ENCODE data around the gene POGLUT2.
A peak's percentile ranks its signal among the peaks of the same experiment; 100 is the strongest.

Gene POGLUT2

DNA sequence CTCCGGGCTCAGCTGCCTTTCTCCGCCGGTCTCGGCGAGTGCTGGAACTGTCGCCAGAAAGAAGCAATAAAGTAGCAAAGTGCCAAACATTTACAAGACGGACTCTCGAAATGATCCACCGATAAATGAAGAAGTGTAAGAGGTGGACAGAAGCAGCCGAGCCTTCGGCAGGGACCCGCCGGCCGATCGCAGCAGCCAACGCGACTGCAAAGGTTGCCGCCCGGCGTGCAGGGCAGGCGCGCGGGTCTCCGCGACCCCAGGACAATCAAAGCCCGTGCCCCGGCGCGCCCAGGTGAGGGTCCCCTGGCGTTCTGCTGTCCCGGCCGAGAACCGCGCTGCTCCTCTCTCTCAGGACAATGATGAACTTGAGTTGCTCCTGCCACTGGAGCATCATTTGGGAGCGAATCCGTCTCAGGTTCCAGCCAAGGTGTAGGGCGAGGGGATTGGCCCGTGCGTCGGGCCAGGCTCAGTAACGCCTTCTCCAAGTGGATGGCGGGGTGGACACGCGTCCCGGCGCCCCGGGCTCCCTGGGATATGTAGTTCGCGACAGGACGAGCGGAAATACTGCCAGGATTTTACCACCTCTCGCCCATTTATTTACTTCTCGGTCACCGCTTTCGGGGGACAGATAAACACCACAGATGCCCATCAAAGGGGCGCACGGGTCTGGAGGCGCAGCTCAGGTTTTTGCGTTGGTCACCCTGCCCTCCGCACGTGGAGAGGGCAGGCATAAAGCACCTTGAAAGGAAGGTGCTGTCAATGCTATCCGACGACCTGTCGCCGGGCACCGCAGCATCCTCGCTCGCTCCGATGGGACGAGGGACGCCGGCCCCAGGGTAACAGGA is at the start of gene POGLUT2, which contains the start of gene BIVM:
TSS of gene POGLUT2 (minus strand) at position 396 of the 845 bp plus-strand sequence. CDS start at position 90, 306 bp downstream.
TSS of gene BIVM (plus strand) at position 539 of the 845 bp plus-strand sequence. CDS start 8,149 bp downstream, outside the sequence.
- peak; percentile 90 for DNase-seq

DNA sequence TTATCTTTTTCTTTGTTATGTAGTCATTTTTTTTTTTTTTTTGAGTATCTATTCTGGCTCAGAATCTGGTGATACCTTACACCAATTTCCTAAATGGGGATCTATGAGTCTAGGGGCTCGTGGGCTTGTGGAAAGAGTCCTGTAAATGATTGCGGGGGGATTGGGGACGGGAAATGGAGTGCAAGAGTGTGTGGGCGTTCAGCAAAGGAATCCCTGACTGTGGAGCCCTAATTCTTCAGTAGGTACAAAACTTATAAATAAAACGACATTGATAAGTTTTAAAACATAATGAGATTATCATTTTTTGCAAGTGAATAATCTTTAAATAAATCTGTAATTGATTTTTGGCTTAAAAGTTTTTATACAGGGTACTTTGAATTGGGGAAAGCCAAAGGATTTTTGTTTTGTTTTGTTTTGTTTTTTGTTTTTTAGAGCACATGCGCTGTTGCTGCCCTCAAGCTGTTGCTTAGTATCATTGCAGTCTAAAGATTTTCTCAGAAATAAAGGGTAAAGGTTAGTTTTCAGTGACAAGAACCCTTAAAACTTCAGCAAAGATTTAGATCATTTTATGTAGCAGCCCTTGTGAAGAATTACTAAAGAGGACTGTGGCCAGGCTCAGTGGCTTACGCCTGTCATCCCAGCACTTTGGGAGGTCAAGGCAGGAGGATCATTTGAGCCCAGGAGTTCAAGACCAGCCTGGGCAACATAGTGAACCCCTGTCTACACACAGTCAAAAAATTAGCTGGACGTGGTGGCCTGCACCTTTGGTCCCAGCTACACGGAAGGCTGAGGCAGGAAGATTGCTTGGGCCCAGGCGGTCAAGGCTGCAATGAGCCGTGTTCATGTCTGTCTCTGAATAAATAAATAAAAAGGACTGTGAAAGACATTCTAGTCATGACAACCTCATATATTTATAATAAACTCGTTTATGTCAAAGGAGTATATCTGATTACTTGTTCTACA is 48.8 kb upstream of the POGLUT2 start:
- peak; percentile 26 for DNase-seq

DNA sequence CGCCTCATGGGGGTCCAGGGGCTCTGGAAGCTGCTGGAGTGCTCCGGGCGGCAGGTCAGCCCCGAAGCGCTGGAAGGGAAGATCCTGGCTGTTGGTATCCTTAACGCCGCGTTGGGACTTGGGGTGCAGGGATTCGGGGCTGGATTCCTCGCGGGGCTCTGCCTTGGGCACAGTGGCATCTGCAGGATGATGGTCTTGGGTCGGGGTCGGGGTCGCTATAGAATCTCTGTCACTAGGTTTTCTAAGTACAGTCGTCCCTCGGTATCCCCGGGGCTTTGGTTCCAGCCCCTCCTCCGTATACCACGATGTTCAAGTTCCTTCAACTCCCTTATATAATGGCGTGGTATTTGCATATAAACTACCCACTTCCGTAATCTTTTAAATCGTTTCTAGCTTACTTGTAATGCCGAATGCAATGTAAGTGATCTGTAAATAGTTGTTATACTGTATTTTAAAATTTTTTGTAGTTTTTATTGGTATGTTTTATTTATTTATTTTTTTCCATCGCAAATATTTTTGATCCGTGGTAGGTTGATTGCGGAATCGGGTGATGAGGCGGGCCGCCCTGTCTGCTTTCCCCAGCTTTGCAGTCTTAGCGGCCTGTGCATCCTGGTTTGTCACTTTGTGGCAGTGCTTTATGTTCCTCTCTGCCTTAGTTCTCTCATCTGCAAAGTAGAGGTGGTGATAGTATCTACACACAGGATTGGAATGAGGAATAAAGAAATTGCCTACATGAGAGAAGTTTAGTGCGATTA is 47.7 kb upstream of the POGLUT2 start:
- peak; percentile 42 for DNase-seq

DNA sequence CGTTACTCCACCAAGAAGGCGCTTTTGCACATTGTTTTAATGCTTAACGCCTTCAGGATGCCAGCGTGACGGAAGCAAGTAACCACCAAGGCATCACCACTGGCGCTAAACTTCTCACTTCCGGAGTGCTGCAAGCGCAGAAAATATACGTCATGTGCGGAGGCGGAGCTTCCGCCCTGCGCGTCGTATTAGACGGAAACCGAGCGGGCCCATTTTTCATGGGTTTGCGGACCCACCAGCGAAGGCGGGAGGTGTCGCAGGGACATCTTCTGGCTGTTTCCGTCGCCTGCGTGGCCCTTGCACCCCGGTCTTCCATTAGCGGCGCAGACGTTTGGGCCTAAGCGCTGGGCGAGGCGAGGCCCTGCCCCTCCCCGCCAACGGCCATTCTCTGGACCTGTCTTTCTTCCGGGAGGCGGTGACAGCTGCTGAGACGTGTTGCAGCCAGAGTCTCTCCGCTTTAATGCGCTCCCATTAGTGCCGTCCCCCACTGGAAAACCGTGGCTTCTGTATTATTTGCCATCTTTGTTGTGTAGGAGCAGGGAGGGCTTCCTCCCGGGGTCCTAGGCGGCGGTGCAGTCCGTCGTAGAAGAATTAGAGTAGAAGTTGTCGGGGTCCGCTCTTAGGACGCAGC is 47.0 kb upstream of the POGLUT2 start, which contains the start of gene ERCC5:
TSS of gene ERCC5 (plus strand) at position 403 of the 631 bp plus-strand sequence. CDS start 235 bp downstream, outside the sequence.
- DNase-seq, result peak; percentile 88

DNA sequence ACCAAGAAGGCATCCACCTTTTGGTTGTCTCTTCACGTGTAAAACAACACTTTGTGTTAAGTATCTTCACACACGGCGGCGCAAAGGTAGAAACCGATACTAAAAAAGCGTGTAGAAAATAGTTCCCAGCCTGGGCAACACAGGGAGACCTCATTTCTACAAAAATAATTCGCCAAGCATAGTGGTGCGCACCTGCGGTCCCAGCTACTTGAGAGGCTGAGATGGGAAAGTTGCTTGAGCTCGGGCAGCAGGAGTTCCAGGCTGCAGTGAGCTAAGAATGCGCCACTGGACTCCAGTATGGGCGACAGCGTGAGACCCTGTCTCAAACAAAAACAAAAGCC is 46.5 kb upstream of the POGLUT2 start:
- DNase-seq, result no peak

DNA sequence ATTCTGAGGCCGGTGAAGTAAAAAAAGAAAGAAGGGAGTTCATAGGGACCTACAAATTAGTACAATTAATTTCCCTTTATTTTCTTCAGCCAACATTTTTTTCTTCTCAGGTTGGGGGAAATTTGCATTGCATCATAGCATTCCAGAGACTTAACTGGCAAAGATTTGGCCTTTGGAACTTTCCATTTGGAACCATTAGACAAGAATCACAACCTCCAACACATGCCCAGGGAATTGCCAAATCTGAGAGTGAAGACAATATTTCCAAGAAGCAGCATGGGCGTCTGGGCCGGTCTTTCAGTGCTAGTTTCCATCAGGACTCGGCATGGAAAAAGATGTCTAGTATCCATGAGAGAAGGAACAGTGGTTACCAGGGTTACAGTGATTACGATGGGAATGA is 40.7 kb upstream of the POGLUT2 start:
- no peak for DNase-seq

DNA sequence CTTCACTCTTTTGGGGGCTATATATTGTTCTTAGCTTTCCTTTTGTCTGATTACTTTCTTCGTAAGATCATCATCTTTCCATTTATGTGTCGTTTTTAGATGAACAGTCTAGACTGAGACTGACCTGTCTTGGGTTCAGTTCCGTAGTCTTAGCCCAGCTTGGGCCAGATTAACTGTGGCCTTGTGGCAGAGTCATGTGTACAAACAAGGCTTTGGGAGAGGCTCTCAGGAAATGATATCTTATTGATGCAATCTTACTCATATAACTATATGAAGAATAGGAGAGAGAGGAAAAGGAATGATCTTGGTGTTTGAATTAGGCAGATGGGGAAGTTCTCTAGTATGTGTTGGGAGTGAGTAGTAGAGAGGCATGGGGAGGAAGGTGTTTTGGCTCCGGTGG is 40.2 kb upstream of the POGLUT2 start:
- no peak for DNase-seq

DNA sequence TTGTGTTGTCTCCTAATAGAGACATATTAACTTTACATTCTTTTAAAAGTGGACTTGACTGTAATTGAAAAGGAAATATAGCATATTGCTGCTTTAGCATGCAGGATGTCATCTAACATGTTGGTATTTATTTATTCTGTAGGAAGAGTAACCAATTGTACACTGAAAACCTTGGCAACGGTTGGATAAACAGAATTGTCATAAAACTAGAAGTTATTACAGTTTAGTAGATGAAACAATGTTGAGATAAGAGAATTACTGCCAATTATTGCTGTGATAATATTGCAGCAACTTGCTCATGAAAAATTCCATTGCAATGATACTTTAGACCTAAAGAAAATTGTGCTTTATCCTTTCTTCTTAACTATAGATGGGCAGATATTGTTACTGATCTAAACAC is 39.5 kb upstream of the POGLUT2 start:
- no peak for DNase-seq

DNA sequence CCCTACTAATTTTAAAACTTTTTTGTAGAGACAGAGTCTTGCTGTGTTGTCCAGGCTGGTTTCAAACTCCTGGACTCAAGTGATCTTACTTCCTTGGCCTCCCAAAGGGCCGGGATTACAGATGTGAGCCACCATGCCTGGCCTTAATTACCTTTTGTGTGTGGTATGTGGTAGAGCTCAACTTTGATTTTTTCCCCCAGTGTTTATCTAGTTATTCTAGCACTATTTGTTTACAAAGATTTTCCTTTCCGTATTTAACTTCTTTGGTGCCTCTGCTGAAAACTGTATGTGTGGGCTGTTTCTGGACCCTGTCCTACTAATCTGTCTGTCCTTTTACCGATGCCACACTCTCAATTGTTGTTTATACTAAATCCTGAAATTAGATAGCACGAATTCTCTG is 37.7 kb upstream of the POGLUT2 start:
- DNase-seq, result no peak

DNA sequence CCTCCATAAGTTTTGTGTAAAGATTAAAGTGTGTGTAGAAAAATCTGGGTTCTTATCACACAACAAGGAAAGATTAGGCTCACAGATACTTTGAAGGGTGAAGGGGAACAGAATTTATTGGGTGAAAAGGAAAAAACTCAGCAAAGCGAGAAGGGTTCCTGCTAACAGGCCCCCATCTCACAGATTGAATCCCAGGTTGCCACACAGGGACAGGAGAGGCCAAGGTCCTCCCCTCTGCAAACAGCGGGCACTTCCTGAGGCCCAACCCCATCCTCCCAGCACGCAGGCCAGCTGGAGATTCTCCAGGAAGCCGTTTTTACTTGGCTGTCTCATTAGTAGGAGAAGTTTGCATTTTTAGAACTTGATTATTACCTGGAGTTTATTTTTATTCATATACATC is 31.9 kb upstream of the POGLUT2 start:
- no peak for DNase-seq

DNA sequence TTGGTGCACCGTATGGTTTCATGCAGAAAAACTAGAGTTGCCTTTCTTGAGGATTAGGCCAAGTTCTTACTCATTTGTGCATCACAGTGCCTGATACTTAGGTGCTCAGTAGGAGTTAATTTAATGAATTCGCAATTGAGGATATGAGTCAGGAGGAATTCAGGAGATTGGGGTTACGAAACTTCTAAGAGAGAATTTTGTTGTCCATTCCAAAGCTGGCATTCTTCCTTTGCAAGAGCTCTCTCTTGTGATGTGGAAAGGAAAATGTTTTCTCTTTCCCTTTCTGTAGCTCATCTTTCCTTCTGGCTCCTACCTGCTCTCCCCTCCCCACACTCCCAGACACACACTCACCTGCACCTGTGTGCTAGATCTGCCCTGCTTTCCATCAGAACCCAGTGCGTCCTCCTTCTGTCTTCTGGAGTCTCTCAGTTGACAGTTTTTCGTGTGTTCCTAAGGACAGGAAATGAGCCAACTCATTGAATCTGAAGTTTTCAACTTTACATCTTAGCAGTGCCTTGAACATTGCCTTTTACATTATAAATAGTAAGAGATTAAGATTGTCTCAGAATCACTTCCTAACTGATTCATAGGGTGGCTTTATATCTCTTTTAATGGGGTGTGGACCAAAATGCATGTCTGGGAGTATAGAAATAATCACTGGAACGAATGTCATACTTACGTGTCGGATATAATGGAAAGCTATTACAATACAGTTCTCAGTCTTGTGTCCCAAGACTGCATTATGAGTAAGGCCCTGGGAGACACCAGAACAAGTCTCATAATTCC is 27.3 kb upstream of the POGLUT2 start:
- DNase-seq, result no peak

DNA sequence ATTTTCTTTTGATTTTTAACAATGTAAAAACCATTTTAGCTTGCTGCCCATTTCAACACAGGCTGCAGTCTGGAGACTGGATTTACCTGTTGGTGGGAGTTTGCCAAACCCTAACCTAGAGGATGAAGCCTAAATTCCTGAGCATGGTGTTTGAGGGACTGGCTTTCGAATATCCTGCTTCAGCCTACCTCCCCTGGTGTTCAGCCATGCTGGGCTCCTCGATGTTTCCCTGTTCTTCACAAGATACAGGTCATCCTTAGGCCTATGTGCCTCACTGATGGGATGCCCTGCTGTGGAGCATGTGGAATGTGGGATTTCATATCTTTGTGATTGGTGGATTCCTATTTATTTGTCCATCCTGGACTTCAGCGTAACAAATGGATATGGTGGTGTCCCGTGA is 26.6 kb upstream of the POGLUT2 start:
- no peak for DNase-seq

DNA sequence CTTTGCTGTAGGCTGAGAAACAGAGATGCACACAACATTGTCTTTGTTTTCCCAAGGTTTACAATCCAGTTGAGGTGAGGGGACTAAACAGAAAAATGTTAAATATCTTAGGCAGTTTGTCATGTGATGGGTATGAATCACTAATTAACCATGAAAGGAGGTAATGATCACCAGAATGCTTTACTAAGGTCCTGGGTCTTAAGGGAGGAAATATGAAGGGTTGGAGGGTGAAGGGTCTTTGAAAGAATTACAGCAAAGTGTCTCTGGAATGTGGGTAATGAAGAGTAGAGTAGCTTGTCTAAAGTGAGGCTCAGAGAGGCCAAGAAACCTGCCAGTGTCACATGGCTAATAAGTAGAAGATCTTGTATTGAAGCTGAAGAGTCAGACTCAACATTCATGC is 19.1 kb upstream of the POGLUT2 start:
- no peak for DNase-seq

DNA sequence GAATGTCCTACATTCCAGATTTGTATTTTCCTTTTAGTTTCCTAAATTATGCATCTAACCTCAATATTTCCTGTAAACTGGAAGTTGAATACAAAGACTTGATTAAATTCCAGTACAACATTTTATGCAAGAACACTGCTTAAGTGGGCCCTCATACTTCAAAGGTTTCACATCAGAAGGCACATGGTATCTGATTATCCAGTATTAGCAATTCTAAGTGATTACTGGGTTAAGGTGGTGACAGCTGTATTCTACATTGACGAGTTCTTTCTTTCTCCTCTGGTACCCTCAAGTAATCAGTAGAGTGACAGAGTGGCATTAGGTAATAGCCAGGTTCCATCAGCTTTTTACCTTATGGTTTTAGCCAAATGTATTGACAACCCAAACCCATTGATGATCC is 18.5 kb upstream of the POGLUT2 start:
- no peak for DNase-seq

DNA sequence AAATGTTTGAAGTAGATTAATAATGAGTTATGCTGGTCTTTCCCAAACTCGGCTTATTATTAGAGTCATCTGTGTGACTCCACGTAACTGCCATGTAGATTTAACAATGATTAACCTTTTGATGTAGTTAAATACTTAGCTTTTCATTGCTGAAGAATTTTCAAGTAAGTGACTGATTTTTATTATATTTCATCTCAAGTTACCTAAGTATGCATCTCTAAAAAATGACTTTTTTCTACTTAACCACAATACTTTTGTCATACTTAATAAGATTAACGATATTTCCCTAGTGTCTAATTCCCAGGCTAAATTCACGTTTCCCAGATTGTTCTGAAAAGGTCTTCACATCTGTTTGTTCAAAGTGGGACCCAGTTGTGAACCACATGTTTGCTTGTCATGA is 17.9 kb upstream of the POGLUT2 start:
- DNase-seq, result no peak

DNA sequence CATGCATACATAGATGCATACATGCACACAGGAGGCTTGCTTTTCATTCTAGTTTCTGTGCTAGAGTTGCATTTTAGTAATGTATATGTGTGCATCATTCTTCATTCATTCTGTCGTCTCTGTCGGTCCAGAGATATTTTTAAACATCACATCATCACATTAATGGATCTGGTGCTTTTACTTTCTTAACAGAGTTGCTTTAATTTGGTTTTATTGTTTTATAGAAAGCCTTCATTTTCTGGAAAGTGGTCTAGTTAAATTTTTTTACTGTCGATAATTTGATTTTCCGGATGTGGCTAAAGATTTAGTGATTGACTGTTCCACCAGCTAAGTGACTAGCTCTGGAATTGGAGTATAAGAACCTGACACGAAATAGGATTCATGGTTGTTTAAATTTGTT is 17.0 kb upstream of the POGLUT2 start:
- no peak for DNase-seq

DNA sequence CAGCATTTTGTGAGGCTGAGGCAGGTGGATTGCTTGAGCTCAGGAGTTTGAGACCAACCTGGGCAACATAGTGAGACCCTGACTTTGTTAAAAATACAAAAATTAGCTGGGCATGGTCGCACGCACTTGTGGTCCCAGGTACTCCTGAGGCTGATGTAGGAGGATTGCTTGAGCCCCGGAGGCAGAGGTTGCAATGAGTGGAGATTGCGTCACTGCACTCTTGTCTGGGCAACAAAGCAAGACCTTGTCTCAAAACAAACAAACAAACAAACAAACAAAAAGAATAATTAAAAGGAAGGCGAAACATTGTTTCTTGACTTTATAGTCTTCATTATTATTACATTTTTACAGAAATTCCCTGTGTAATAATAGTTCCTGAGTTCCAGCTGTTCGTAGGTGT is 16.0 kb upstream of the POGLUT2 start:
- no peak for DNase-seq

DNA sequence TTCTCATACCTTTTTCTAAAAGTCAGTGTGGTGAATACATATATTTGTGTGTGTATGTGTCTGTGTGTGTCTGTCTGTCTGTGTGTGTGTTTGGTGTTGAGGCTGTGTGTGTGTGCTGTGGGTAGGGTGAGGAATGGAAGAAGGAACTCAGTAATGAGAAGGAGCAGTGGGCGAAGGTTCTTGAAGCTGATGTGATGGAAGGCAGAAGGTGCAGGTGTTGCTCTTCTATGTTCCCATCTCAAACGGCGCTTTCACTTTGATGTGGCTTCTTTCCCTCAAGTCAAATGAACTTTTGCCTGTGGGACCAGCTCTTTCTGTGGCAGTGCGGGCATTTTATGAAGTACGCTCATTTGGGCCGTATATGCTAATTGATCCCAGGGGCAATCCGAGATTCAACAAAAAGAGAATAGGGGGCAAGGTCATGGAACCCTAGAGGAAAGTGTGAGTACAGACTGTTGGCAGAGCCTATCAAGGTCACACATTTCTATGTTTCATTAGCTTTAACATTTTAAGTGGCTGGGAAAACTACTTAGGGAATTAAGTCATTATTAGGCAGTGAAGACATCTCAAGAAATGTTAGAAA is 15.3 kb upstream of the POGLUT2 start:
- no peak for DNase-seq

DNA sequence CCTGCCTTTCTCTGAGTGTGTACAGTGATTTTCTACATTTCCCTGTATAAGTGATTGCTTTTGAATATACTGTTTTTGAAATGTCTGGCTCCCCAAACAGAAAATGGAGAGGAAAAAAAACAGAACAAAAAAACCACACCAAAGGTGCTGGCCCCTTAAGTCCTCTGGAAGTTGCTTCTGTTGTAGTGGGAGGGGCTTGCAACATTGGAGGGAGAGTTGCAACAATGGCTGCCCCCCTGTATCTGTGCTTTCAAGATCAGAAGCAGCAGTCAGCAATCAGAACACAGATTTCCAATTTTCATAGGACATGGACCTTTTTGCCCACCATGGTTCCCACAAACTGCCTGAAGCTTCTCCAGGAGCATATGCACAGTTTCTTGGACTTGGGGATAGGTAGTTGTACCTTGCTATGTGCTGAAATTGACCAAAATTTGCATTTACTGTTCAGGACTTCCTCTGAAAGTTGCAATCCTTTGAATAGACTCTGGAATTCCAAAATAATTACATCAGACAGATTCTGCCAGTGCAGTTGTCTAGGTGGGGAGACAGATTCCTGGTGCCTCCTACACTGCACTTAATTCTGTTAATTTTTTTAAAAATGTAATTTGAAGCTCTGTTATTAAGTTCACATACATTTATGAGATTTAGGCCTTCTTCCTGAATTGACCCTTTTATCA is 14.0 kb upstream of the POGLUT2 start:
- no peak for DNase-seq

DNA sequence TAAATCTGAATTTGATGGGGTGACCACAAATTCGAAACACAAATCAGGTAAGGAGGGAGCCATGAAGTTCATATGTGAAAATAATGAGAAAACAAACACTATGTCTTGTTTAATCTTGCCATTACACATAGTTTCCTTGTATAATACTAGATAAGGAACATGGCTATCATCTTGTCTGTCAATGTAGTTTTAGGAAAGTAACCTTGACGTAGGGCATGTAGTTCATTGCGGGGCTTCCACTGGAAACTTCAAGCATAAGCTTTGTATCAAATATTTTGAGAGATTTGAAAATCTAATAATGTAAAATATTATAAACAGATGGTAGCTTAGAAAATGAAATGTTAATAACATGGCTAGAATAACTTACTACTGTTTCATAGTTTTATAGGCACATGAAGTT is 8.9 kb upstream of the POGLUT2 start:
- DNase-seq, result no peak

DNA sequence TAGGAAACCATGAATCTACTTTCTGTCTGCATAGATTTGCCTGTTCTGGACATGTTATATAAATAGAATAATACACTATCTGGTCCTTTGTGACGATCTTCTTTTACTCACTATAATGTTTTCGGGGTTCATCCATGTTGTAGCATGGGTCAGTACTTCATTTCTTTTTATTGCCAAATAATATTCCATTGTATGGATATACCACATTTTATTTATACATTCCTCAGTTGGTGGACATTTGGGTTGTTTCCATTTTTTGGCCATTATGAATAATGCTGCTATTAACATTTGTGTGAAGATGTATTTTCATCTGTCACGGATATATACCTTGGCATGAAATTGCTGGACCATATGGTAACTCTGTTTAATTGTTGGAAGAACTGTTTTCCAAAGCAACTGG is 6.9 kb upstream of the POGLUT2 start:
- DNase-seq, result no peak
